Tibial nerve (tissue), 4 donors: ENCODE data around the gene RUFY3. TPM values are rescaled to one million over a fixed set of nuclear protein-coding genes. Genes with fewer than 3 reads are reported as not detected.
"Not testable (repeated sequence)": the region's sequence is repeated elsewhere in the genome, so short reads cannot be mapped to it uniquely, and the experiment has no call there.

Source experiments
- DNase-seq, 2 donors: peaks; one replicate each; pipeline ENCODE4 v3.0.0-alpha.2; 2019; ENCODE audit warnings: low spot score in 2 of 2
- H3K27ac ChIP-seq, 4 donors: fragments of 200-600 bp; sonication (generic) in 3 of 4; one replicate each; pipeline ENCODE4 v1.5.1; 2017 to 2019; ENCODE audit warnings: mild to moderate bottlenecking in 1 of 4
- H3K27me3 ChIP-seq, 2 donors: fragments of 200-600 bp; sonication (generic) in 1 of 2; one replicate each; pipeline versions ENCODE4 v1.5.1 to v1.6.0; 2017 to 2019
- H3K36me3 ChIP-seq, 3 donors: fragments of 200-600 bp; sonication (generic); one replicate each; pipeline ENCODE4 v1.5.1; 2018 to 2019
- H3K4me1 ChIP-seq, 4 donors: fragments of 200-600 bp; sonication (generic) in 3 of 4; one replicate each; pipeline ENCODE4 v1.5.1; 2017 to 2019
- H3K4me3 ChIP-seq, 4 donors: fragments of 200-600 bp; sonication (generic) in 3 of 4; one replicate each; pipeline ENCODE4 v1.5.1; 2017 to 2019; ENCODE audit warnings: mild to moderate bottlenecking in 1 of 4, moderate library complexity in 1 of 4
- H3K9me3 ChIP-seq, 4 donors: fragments of 200-600 bp; sonication (generic) in 3 of 4; one replicate each; pipeline ENCODE4 v1.5.1; 2017 to 2019
- EP300 ChIP-seq, 2 donors: sonication (generic); formaldehyde crosslinking; IDR thresholded peaks; one replicate each; pipeline ENCODE4 v1.6.1; 2017; ENCODE audit warnings: antibody characterized with exemption in 2 of 2, mild to moderate bottlenecking in 1 of 2
- POLR2A ChIP-seq, 2 donors: fragments of 450-650 bp; IDR thresholded peaks; one replicate each; pipeline ENCODE4 v1.6.1; 2017; ENCODE audit warnings: antibody characterized with exemption in 2 of 2, mild to moderate bottlenecking in 2 of 2, moderate library complexity in 2 of 2
- WGBS, 2 donors: methylation state at CpG; one replicate each; pipeline ENCODE4 v1.1.5; 2018; 5-methylcytosine and 5-hydroxymethylcytosine counted together
- total RNA-seq, 4 donors: library from RNA; depleted of rRNA; stranded (reverse); fragments of >200 nt; gene quantifications; one replicate each; pipeline ENCODE4 v1.1.0, GENCODE V29; 2016
- TF ChIP-seq, protein P1 (sequence below), 5 experiments: fragments of 200-600 bp in 3 of 5; fragments of 450-650 bp in 2 of 5; sonication (generic) in 3 of 5; IDR thresholded peaks; one replicate each; pipeline ENCODE4 v1.5.1; 2016 to 2019; ENCODE audit warnings: antibody characterized with exemption in 5 of 5, mild to moderate bottlenecking in 3 of 5, moderate library complexity in 2 of 5

Gene RUFY3
- total RNA-seq, 4 donors from 2014 or later: 84.5 to 124 (median 88.8) TPM

DNA sequence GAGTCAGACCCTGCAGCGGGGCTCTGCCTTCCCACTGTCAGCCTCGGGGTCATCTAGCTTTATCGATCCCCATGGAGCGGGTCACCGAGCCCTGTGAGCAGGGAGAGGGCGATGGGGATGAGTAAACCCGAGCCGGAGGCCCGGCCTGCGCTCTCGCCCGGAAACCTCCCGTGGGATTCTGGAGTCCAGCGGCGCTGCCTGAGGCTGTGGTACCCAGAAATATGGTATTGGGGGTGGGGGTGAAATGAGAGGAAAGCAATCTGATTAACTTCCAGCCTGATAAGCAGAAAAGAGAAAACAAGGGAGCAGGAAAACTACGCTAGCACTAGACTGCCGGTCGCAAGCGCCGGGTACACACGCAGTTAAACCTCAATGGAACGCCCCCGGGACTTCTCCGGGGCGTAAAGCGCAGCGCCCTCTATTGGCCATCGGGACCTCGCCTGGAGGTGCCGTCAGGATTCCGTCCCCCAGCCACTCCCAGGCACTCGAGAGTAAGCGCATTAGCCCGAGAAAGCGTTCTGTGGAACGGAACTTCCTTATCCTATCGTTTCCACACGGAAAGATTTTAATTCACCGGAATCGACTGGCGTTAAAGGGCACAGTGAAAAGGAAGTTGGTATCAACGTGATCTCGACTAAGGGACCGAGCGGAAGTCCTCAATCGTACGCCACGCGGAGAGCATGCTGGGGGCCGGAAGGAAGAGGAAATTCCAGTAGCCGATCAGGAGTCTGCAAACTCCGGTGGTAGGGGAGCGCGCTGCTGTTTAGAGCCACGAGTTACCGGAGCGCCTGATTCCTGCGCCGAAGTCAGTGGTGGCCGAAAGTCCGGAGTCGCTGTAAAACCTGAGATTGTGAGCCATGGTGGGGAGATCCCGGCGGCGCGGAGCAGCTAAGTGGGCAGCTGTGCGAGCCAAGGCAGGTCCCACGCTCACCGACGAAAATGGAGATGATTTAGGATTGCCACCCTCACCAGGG lies 33.7 kb upstream of the RUFY3 start, which contains the start of gene UTP3:
TSS of gene UTP3 (plus strand) at position 712 of the 974 bp plus-strand sequence. CDS start at position 858, 146 bp downstream.
- no peaks in the 10 kb centered on the region for H3K27me3 ChIP-seq
- H3K4me3 ChIP-seq: peak within 1 kb of the TSS; percentile 73 to 93 (median 86)
- peak; percentile 90 to 93 for DNase-seq
- H3K4me1 ChIP-seq: peaks cover 0 to 45% (median 20%) of the 10 kb centered on the region in 4 donors
- H3K9me3 ChIP-seq: no peaks in the 10 kb centered on the region
- peak within 1 kb of the TSS; percentile 93 to 97 (median 95) for H3K27ac ChIP-seq
- peaks cover 0 to 18% (median 0%) of the 10 kb centered on the region in 3 donors for H3K36me3 ChIP-seq
- 1% methylated on average over 65 to 70 of the region's 70 CpGs for WGBS, 2 donors
- TF ChIP-seq EP300 (IDR thresholded peaks at IDR 0.05): peak; percentile 88 to 98
- TF ChIP-seq, protein P1, sequence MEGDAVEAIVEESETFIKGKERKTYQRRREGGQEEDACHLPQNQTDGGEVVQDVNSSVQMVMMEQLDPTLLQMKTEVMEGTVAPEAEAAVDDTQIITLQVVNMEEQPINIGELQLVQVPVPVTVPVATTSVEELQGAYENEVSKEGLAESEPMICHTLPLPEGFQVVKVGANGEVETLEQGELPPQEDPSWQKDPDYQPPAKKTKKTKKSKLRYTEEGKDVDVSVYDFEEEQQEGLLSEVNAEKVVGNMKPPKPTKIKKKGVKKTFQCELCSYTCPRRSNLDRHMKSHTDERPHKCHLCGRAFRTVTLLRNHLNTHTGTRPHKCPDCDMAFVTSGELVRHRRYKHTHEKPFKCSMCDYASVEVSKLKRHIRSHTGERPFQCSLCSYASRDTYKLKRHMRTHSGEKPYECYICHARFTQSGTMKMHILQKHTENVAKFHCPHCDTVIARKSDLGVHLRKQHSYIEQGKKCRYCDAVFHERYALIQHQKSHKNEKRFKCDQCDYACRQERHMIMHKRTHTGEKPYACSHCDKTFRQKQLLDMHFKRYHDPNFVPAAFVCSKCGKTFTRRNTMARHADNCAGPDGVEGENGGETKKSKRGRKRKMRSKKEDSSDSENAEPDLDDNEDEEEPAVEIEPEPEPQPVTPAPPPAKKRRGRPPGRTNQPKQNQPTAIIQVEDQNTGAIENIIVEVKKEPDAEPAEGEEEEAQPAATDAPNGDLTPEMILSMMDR (IDR thresholded peaks at IDR 0.05): peak; percentile 91 to 98 (median 96)
- TF ChIP-seq POLR2A (IDR thresholded peaks at IDR 0.05): peak; percentile 35 to 59

- H3K9me3 ChIP-seq: no peaks in the 10 kb centered on the region
- no peaks in the 10 kb centered on the region for H3K27me3 ChIP-seq
- peaks cover 0 to 23% (median 0%) of the 10 kb centered on the region in 3 donors for H3K36me3 ChIP-seq
- TF ChIP-seq, protein P1 (IDR thresholded peaks at IDR 0.05): no peak
- TF ChIP-seq EP300 (IDR thresholded peaks at IDR 0.05): no peak
- no peak for TF ChIP-seq POLR2A (IDR thresholded peaks at IDR 0.05)
- peak overlapping the region; percentile 73 to 93 (median 86) for H3K4me3 ChIP-seq
- WGBS, 2 donors: 2 to 3% methylated on average over 19 of the region's 19 CpGs
- peak overlapping the region; percentile 93 to 97 (median 95) for H3K27ac ChIP-seq
- no peak for DNase-seq
- H3K4me1 ChIP-seq: peaks cover 0 to 45% (median 20%) of the 10 kb centered on the region in 4 donors
Measured at GRCh38 chr4:70688795-70689231, 33.0 kb upstream of the RUFY3 start.

GRCh38 chr4:70691661-70692060 lies 30.1 kb upstream of the RUFY3 start:
- Histone ChIP-seq H3K36me3 (peaks cover 0 to 34% (median 0%) of the 10 kb centered on the region in 3 donors), H3K9me3 (no peaks in the 10 kb centered on the region), H3K27me3 (no peaks in the 10 kb centered on the region), H3K4me1 (peaks cover 0 to 45% (median 20%) of the 10 kb centered on the region in 4 donors), H3K4me3 (no peak overlapping the region), H3K27ac (no peak overlapping the region)
- DNase-seq: no peak
- TF ChIP-seq, protein P1 (IDR thresholded peaks at IDR 0.05): no peak
- TF ChIP-seq POLR2A (IDR thresholded peaks at IDR 0.05) (no peak), EP300 (IDR thresholded peaks at IDR 0.05) (no peak)
- 68 to 89% methylated on average over 1 of the region's 1 CpG for WGBS, 2 donors

DNA sequence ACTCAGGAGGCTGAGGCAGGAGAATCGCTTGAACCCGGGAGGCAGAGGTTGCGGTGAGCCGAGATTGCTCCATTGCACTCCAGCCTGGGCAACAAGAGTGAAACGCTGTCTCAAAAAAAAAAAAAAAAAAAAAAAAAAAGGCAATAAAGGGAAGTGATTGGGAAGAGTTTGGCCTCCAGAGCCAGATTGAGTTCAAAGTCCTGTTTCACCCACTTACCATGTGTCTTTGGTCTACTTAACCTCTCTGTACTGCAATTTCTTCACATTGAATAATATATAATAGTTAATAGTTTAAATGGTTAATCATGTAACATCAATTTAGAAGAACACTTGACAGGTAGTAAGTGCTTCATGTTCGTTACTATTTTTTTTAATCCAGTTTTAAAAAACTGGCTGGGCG lies 27.1 kb upstream of the RUFY3 start:
- not testable (repeated sequence) for H3K27me3 ChIP-seq, DNase-seq, H3K4me3 ChIP-seq, H3K27ac ChIP-seq, H3K9me3 ChIP-seq
- peaks cover 0 to 34% (median 0%) of the 10 kb centered on the region in 3 donors for H3K36me3 ChIP-seq
- 94 to 96% methylated on average over 7 of the region's 7 CpGs for WGBS, 2 donors
- peaks cover 0 to 31% (median 11%) of the 10 kb centered on the region in 4 donors for H3K4me1 ChIP-seq

- H3K36me3 ChIP-seq: peaks cover 0 to 13% (median 0%) of the 10 kb centered on the region in 3 donors
- DNase-seq, H3K27me3 ChIP-seq, H3K4me3 ChIP-seq, H3K27ac ChIP-seq, H3K4me1 ChIP-seq, H3K9me3 ChIP-seq: not testable (repeated sequence)
- 87% methylated on average over 8 of the region's 8 CpGs for WGBS, 2 donors
Measured at GRCh38 chr4:70698435-70698834, 23.3 kb upstream of the RUFY3 start.

- DNase-seq: no peak
- Histone ChIP-seq H3K4me3 (no peak overlapping the region), H3K36me3 (peaks cover 0 to 7% (median 0%) of the 10 kb centered on the region in 3 donors), H3K4me1 (peaks cover 0 to 11% (median 4%) of the 10 kb centered on the region in 4 donors), H3K9me3 (no peaks in the 10 kb centered on the region), H3K27ac (no peak overlapping the region), H3K27me3 (no peaks in the 10 kb centered on the region)
- WGBS, 2 donors: 84 to 87% methylated on average over 5 of the region's 5 CpGs
- TF ChIP-seq, protein P1 (IDR thresholded peaks at IDR 0.05): no peak
- TF ChIP-seq EP300 (IDR thresholded peaks at IDR 0.05): no peak
- TF ChIP-seq POLR2A (IDR thresholded peaks at IDR 0.05): no peak
Measured at GRCh38 chr4:70700712-70701111, 21.1 kb upstream of the RUFY3 start.
